Right atrium auricular region (tissue), 2 donors: ENCODE results near the gene GCKR. TPM values are rescaled to one million over a fixed set of nuclear protein-coding genes. Genes with fewer than 3 reads are reported as not detected.

Experiments used
- total RNA-seq, 2 donors: library from RNA; depleted of rRNA; stranded (reverse); fragments of >200 nt; gene quantifications; one replicate each; pipeline ENCODE4 v1.1.0, GENCODE V29; 2016

The GCKR gene
- total RNA-seq, 2 donors from 2014 or later = 1.9 TPM; not detected in 1

Other genes with a start within 250 kb of the GCKR start
- 1 to 10 TPM; 5.7 to 9.4 TPM for gene SLC30A3, start 233.8 kb upstream of the GCKR start, total RNA-seq
- under 1 TPM; 0.59 to 0.94 TPM for gene DNAJC5G, start 221.4 kb upstream of the GCKR start, total RNA-seq
- 100 to 1,000 TPM in 1 of 2 donors, 10 to 100 TPM in 1; 97.2 to 136 TPM for gene TRIM54, start 214.4 kb upstream of the GCKR start, total RNA-seq
- 1 to 10 TPM in 1 of 2 donors, under 1 TPM in 1; 0.74 to 2.6 TPM for gene UCN, start 188.4 kb upstream of the GCKR start, total RNA-seq
- 10 to 100 TPM; 73.9 to 74.3 TPM for gene MPV17, start 173.7 kb upstream of the GCKR start, total RNA-seq
- gene GTF3C2, start 140.1 kb upstream of the GCKR start, total RNA-seq = 10 to 100 TPM; 19.1 to 19.7 TPM
- 10 to 100 TPM; 27.1 to 36.3 TPM for gene EIF2B4, start 126.5 kb upstream of the GCKR start, total RNA-seq
- gene SNX17, start 126.2 kb upstream of the GCKR start, total RNA-seq = 10 to 100 TPM; 66.0 to 69.3 TPM
- gene ZNF513, start 116.1 kb upstream of the GCKR start, total RNA-seq = 1 to 10 TPM; 4.7 to 6.2 TPM
- gene PPM1G, start 87.2 kb upstream of the GCKR start, total RNA-seq = 10 to 100 TPM; 37.7 to 42.4 TPM
- 10 to 100 TPM; 36.5 to 50.4 TPM for gene NRBP1, start 68.2 kb upstream of the GCKR start, total RNA-seq
- gene KRTCAP3, start 54.5 kb upstream of the GCKR start, total RNA-seq = 1 to 10 TPM in 1 of 2 donors, not detected in 1; 1.2 TPM
- gene IFT172, start 7.1 kb upstream of the GCKR start, total RNA-seq = 10 to 100 TPM; 14.4 to 18.2 TPM
- gene FNDC4, start 1.6 kb upstream of the GCKR start, total RNA-seq = 10 to 100 TPM in 1 of 2 donors, 1 to 10 TPM in 1; 2.2 to 19.3 TPM
- 10 to 100 TPM; 12.0 to 21.3 TPM for gene ZNF512, start 86.2 kb downstream of the GCKR start, total RNA-seq
- 1 to 10 TPM; 3.6 to 4.2 TPM for gene CCDC121, start 132.2 kb downstream of the GCKR start, total RNA-seq
- 10 to 100 TPM; 10.8 to 15.7 TPM for gene GPN1, start 132.2 kb downstream of the GCKR start, total RNA-seq
- 10 to 100 TPM; 16.1 to 25.0 TPM for gene SUPT7L, start 166.8 kb downstream of the GCKR start, total RNA-seq
- 10 to 100 TPM; 18.0 to 18.2 TPM for gene SLC4A1AP, start 167.1 kb downstream of the GCKR start, total RNA-seq